HCEC 1CT (cell line): ENCODE measurements around the gene PLEKHS1.

Experiments used
- DNase-seq: peaks from one replicate; pipeline ENCODE4 v3.0.0-alpha.2; 2017

The PLEKHS1 gene

GRCh38 chr10:113751181-113751732, at the start of gene PLEKHS1:
Gene PLEKHS1, plus strand, starts transcription at chr10:113751682. Its CDS starts 3,596 bp downstream, at chr10:113755278.
- no peak for DNase-seq

DNA sequence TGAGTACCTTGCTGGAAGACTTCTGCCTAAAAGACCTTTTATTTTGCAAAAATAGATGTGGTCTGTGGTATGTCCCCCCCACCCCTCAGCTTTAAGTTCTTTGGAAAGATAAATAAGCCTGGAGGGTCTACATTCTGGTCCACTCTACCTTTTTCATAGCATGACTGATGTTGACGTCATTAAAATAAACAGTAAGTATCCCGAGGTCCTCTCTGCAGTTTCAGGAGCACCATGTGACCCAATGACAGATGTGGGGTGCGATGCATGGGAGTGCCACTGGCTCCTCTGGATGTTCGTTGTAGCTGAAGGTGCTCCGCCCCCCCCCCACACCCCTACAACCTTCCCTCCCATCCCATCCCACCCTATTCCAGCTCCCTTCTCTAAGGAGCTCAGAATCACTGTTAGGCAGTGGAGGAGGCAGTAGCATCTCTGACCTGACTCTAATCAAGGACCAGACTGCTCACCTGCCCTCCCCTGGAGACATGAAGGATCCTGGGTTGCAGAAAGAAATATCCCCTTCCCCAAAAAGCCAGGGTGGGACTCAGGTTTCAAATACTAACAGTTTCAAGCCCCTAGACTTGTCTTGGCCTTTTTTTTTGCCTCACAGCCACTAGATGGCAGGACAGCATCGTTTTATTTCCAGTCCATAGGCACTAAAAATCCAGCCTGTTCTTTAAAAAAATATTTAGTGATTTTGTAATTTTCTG, 46.7 kb upstream of the PLEKHS1 start:
- peak; percentile 38 for DNase-seq

- no peak for DNase-seq
These were observed 46.2 kb upstream of the PLEKHS1 start for GRCh38 chr10:113705344-113705652.

GRCh38 chr10:113706623-113707022, 44.9 kb upstream of the PLEKHS1 start:
- no peak for DNase-seq

DNA sequence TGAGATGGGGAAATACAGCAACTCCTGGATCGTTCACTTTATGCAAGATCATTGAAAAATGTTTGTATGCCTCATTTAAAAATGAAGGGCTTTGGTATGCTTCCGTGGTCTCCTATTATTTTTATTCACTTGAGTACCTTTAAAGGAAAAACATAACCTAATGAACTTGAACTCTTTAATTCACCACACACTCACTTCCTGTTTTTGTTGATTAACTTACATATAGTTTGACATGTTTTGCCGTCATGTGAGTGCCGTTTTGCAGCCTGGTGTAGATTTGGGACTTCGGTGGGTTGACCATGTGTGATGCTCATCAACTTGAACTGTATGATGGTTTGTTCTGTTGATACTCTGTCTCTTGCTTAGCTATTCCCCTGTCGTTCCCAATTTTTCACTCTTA, 42.8 kb upstream of the PLEKHS1 start:
- DNase-seq: no peak

- DNase-seq: peak; percentile 82
These were observed 42.2 kb upstream of the PLEKHS1 start for GRCh38 chr10:113709221-113709838.

DNA sequence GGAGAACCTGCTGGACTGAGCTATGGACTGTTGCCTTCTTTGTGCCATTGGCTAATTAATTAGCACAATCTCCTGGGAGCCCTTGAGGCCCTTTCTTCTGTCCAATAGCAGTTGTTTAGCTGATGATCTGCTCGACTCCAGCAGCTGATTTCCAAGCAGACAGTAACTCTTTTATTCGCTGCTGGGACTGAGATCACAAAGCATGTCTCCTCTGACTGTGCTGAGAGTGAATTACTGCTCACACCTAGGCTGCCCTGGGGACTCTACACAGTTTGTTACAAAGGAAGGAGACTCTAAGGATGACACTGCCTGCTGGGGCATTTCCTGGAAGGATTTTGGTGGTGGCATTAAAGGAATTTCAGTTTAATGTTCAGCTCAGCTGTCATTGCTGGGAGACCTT, 40.3 kb upstream of the PLEKHS1 start:
- DNase-seq: no peak

DNA sequence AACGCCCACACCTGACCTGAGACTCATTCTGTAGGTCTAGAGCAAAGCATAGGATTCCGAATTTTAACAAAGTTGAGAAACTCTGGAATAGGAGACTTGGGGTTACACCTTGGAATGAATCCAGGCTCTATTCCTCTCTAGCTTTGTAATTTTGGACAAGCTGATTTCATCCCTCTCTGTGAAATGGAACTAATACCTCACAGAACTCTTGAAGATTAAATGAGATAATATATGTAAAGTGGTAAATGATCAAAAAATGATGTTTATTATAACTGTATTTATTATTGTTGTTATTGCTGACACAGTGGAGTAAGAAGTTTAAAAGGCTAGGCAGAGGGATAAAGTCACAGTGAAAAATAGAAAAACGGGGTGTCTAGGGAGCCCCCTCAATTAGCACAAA, 39.5 kb upstream of the PLEKHS1 start:
- no peak for DNase-seq

DNA sequence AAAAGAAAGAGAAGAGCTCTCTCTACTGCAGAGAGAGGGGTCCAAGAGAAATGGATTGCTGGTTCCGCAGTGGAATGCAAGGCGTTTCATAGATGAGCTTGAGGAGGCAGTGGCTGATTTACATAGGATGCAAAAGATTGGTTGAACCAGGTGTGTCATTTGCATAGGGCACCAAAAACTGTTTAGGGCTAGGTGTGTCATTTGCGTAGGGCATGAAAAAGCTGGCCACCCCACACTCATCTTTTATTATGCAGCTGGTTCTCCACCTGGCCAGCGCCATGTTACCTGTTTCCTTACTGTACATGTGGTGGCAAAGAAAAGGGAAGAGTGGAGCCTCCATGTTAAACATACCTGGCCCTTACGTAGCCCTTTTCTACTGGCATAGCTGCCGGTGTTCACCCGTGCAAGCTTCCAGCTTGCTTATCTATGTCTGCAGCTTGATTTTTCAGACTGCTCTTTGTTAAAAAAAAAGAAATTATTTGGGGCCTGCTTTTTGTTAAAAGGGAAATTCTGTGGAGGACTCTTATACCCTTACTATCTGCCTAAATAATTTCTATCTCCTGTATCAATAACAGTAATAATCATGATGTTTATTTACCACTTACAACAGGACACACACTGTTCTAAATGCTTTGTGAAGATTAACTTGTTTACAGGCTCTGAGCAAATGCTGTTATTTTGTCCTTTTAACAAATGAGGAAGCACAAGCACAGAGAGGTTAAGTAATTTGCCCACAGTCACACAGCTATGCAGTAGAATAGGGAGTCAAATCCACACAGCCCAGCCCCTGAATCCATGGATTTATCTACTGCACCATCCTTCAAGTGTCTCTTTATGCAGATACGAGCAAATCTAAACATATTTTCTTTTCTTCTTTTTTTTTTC, 38.5 kb upstream of the PLEKHS1 start:
- no peak for DNase-seq

- DNase-seq: no peak
These were observed 37.9 kb upstream of the PLEKHS1 start for GRCh38 chr10:113713640-113713982.

DNA sequence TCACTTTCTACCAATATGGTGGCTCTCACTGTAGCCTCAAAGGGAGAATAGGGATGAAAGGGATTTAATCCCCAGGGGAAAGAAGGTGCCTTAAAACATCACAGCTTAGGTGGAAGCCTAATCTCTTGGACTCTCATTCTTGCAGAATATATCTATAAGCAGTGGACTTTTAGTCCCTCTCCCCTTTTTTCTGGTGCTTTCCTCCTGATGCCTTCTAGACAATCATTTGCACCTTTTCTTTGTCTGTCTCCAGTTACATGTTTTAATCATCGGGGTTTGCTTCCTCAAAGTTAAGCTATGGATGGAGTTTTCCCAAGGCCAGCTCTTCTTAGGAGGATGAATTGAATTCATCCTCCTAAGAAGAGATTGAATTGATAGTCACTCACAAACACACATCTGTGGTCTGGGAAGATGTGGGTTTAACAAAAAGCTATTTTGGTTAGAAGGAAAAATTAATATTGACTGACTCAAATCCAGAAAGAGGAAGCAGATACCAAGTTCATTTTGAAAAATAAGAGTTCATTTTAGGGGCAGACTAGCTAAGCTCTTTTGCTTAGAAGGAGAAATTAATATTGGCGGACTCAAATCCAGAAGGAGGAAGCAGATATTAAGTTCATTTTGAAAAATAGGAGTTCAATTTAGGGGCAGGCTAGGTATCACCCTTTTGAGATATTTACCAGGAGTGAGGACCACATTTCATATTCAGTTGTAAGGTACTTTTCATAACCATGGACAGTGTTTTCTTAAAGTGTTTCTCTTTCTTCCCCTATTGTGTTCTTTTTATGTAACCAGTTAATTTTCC, 35.2 kb upstream of the PLEKHS1 start:
- DNase-seq: no peak

DNA sequence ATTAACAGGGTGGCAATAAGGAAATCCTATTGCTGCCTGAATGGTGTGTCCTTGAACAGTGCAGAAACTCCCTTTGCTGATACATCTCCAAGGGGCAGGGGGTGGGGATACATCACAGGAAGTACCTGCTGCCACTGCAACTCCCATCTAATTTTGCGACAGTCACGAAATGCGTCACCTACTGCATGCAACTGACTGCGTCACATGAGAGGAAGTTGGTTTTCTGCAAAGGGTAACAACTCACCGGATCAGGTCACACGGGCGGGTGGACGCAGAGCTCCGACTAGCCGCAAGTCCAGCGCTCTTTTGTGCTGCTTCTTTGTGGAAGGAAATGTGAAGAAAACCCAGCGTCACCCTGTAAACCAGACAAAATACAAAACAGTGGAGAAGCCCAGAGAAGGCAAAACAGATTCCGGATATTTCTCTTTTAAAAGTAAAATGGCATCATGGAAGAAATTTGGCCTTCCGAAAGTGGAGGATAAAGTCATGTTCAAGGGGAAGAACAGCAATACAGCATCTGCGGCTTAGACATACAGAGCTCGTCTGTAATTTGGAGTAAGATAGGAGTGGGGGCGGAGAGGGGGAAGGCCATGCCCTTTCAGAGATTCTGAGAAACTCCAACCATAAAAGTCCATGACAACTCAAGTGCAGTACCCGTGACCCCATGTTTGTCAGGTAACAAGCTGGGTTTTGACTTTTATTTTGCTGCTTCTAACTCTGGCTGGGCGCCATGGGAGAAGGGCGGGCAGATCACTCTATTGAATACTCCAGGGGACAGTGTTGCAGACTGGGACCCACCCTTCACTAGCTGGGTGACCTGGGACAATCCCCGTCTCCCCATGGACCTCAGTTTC, 32.3 kb upstream of the PLEKHS1 start:
- DNase-seq: no peak

GRCh38 chr10:113720386-113720785, 31.1 kb upstream of the PLEKHS1 start:
- DNase-seq: no peak

DNA sequence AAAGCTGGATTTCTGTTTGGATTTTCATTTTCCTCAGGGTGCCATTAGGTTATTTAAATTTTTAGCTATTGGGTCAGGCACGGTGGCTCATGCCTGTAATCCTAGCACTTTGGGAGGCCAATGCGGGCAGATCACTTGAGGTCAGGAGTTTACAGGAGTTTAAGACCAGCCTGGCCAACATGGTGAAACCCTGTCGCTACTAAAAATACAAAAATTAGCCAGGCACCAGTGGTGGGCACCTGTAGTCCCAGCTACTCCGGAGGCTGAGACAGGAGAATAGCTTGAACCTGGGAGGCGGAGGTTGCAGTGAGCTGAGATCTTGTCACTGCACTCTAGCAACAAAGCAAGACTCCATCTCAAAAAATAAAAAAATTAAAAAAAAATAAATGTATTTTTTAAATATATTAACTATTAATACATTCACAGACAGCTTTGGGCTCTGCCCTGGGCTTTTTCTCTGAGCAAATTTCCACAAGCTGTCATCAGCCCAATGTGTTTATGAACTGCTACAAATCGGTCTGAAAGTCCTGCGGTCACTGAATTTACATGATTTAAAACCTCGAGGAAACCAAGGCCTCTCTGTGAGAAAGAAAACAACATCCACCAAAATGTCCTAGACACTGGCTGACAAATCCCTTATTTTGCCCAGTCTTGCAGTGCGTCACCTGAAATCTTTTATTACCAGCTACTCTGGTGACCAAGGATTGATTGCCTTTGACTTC, 19.2 kb upstream of the PLEKHS1 start:
- DNase-seq: no peak

DNA sequence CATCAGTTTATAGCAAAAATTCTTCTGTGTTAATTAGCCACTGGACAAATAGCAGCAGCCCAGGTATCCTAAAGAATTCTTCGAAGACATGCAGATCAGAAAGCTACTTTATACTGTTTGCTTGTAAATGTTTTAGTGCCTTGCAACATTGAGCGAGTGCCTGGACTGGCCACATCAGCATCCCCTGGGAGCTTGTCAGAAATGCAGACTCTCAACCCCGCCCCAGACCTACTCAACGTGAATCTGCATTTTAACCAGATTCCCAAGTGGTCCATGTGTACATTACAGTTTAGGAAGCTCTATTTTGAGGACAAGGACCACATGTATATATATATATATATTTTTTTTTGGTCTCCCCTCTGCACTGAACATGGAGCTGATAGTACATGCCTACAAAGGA, 18.5 kb upstream of the PLEKHS1 start:
- no peak for DNase-seq

DNA sequence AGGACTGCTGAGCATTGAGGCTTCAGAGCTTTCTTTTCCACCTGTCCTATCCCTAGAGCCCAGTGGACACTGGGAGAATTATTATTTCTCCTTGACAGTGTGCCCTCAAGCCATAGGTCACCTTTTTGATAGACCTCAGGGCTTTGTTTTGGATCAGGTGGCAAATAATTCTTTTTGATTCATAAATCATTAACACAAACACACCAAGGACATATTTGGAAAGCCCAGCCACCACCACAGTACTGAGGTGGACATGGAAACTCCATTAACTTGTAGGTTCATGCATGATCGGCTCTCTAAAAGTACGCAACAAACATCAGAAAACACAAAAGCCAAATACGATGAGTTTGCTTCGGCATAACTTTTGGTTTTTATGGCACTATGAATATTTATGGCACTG, 17.8 kb upstream of the PLEKHS1 start:
- no peak for DNase-seq

DNA sequence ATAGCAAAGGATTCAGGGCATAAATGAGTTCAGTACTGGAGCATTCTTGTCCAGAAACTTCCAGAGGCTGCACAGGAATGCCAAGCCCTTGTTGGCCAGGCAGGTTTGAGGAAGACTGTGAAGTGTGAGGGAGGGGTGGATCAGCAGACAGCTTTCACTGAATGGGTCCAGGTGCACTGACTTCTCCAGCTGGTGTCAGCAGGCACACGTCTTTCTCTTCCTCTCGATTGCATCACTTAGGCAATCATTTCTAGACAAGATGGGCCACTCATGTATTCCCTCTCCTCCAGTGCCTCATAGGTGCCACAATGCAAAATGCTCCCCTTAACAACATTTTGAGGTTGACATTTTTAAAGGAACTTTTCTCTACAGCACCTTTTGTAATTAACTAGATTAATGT, 15.6 kb upstream of the PLEKHS1 start:
- no peak for DNase-seq

DNA sequence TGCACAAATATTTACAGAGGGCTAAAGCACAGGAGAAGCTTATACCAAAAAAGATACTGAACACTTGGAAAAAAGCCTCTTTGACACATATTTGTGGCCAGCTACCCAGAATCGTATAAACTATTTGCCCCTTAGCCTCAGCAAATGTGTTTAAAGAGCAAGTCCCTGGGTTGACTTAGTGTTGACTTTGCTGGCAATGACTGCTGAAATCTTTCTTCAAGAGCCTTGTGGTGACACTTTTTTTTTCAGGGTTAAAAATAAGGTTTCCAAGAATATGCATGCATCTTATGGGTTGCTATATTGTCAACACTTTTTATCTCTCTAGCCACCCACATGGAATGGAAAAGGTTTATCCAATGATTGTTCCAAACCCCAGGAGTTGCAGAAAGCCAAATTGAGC, 14.9 kb upstream of the PLEKHS1 start:
- DNase-seq: no peak

GRCh38 chr10:113739031-113739430, 12.5 kb upstream of the PLEKHS1 start:
- no peak for DNase-seq

DNA sequence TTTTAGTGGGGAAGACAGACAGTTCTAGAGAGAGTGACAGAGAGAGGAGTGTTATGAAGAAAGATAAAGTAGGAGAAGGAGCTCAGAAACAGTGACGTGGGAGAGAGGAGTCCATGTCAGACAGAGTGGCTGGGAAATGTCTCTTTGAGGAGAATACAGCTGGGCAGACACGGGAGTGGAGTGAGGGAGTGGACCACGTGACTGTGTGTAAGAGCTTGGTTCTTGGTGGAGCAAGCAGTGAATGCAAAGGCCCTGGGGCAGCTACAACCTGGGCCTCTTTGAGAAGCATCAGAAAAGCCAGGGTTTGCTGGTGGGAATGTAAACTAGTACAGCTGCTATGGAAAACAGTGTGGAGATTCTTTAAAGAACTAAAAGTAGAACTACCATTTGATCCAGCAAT, 11.9 kb upstream of the PLEKHS1 start:
- no peak for DNase-seq

- DNase-seq: no peak
These were observed 10.6 kb upstream of the PLEKHS1 start for GRCh38 chr10:113740850-113741249.
